Measurements from ENCODE around the gene C1orf52. TPM values are rescaled to one million over a fixed set of nuclear protein-coding genes. Genes with fewer than 3 reads are reported as not detected.

The C1orf52 gene
- polyA plus RNA-seq (ENCODE audit: insufficient read length in 4 of 4), result 10 to 100 TPM; 42.7 to 45.1 (median 44.3) TPM

- DNase-seq (ENCODE audit: low read depth in 4 of 4, low spot score in 3 of 4), result peak; percentile 86 to 96 (median 91)
These were observed at the start of gene C1orf52 for GRCh38 chr1:85259118-85259911. Gene C1orf52 (minus strand): TSS chr1:85259662. CDS start chr1:85259633, 29 bp downstream.

DNA sequence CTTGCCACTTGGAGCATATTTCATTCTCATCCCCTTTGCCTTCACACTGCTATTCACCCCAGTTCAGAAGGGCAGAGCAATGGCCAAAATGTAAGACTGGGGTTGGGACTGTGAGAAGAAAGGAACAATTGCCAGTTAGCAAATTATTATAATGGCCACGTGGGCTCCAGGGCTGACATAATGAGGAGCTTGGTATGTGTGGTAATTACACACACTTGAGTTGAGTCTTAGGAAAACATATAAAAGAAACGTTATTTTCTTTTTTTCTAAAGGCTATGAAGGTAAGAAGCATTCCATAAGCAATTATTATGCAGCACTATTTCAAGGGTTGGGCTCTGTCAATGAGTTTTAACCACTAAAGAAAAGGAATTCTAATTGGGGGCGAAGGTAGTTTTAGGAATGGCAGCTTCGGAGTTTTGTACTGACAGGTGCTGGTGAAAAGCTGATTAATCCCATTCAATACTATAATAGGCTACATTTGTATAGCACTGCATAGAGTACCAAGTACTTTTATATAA lies 49.4 kb upstream of the C1orf52 start:
- DNase-seq (ENCODE audit: low read depth in 4 of 4, low spot score in 3 of 4), result no peak

DNA sequence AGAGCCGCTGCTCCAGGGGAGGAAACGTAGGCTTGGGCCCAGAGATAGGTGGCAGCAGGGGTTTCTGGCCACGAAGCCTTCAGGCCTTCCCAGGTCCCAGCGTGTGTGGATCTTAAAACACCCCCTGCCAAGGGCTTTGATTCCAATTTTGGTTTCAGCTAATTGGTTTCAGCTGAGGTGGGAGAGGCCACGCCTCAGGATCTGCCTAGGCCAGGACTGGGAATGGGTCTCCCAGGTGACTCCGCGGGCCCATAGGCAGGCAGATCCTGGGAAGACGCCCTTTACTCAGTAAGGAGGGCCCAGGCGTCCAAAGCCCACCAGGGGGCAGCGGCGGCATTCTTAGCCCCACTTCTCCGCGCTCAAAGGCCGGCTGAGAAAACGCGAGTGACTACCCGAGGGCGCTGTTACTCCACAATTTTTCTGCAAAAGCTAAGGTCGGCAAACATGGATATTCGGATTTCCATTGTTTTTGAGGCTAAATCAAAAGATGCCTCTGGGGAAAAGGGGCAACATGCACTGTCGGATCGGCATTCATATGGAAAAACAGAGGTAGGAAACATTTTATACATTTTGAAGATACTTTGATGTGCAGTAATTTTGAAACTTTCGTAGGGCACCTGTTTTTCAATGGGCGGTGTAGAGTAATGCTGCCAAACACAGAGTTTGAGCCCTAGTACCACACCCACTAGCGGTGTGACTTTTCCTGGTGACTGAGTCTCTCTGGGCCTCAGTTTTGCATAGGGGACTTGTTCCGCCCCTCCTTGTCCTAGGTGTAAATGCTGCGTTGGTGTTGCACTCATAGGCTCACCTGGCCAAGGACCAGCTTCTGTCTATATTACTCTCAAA lies 48.7 kb upstream of the C1orf52 start:
- DNase-seq (ENCODE audit: low read depth in 4 of 4, low spot score in 3 of 4), result peak; percentile 77 to 82 (median 80)

GRCh38 chr1:85306236-85306635 lies 46.8 kb upstream of the C1orf52 start:
- no peak for DNase-seq (ENCODE audit: low read depth in 4 of 4, low spot score in 3 of 4)

DNA sequence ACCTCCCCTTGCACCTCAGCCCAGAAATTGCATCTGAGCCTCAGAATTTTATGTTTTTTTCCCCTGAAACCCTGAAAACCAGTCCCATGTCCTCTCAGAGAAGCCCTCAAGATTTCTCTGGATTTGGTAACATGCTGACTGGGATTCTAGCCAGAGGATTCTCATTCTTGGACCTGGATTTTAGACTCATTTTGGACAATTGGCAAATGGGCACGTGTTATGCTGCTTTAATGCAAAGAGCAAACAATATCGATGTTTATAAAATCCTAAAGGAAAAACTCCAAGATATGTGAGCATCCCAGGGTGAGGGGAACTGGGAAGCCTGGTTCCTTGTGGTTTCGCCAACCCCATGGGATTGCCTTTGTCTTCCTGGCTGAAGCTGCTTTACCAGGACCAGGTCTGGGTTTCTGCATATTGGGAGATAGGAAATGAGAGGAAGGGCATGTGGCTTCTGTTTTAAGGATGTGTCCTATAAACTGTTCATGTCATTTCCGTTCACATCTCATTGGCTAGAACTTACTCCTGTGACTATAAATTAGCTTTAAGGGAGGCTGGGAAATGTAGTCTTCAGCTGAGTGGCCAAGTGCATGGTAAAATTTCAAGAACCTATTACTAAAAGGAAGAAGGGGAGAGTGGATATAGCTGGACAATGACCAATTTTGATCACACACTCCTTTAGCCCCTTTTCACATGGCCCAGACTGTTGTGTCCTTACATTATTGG lies 44.1 kb upstream of the C1orf52 start:
- DNase-seq (ENCODE audit: low read depth in 4 of 4, low spot score in 3 of 4), result no peak

DNA sequence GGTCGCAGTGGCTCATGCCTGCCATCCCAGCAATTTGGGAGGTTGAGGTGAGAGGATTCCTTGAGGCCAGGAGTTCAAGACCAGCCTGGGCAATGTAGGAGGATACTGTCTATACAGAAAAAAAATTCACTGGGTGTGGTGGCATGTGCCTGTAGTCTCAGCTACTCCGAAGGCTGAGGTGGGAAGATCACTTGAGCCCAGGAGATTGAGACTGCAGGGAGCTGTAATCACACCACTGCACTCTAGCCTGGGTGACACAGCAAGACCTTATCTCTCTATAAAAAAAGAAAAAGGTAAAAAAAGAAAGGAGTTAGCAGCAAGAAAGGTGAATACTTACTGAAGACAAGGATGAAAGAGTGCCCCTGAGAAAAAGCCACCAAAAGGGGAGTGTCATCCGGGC lies 40.7 kb upstream of the C1orf52 start:
- DNase-seq (ENCODE audit: low read depth in 4 of 4, low spot score in 3 of 4), result no peak

GRCh38 chr1:85297855-85298629 lies 38.6 kb upstream of the C1orf52 start:
- peak in 3 of 4 donors; percentile 68 to 76 (median 71) for DNase-seq (ENCODE audit: low read depth in 4 of 4, low spot score in 3 of 4)

DNA sequence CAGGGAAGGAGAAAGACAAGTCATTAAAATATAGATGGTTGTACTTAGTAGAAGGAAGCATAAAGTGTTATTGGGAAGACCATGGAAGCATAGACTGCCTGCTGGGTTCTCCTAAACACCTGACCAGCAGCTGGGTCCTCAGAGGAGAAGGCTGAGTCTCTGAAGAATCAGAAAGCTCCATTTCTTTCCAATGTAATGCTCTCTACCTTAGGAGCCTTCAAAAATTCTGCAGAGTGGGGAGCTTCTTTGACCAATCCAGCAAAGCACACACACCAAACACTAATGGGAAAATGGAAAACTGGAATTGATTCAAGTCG lies 38.0 kb upstream of the C1orf52 start:
- DNase-seq (ENCODE audit: low read depth in 4 of 4, low spot score in 3 of 4), result no peak

- no peak for DNase-seq (ENCODE audit: low read depth in 4 of 4, low spot score in 3 of 4)
These were observed 37.5 kb upstream of the C1orf52 start for GRCh38 chr1:85296980-85297379.

- no peak for DNase-seq (ENCODE audit: low read depth in 4 of 4, low spot score in 3 of 4)
These were observed 36.2 kb upstream of the C1orf52 start for GRCh38 chr1:85295654-85296053.

- no peak for DNase-seq (ENCODE audit: low read depth in 4 of 4, low spot score in 3 of 4)
These were observed 35.6 kb upstream of the C1orf52 start for GRCh38 chr1:85295006-85295431.

DNA sequence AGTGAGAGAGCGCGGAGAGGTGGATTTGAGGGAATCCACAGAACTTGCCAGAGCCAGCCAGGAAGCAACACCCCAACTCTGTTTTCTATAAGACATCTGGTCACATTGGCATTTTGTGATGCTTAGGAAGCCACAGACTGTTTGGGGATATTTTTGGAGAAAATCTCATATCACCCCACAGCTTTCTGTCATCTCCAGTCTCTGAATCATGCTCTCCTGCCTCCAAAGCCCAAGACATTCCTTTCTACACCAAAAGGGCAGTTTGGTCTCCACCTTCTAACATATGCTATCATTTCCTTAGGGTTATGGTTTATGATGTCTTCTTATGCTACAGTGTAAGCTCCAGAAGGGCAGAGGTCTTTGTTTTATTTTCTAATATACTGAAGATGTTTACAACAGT lies 31.4 kb upstream of the C1orf52 start:
- DNase-seq (ENCODE audit: low read depth in 4 of 4, low spot score in 3 of 4), result no peak

- no peak for DNase-seq (ENCODE audit: low read depth in 4 of 4, low spot score in 3 of 4)
These were observed 30.4 kb upstream of the C1orf52 start for GRCh38 chr1:85289848-85290335.

GRCh38 chr1:85289207-85289847 lies 29.9 kb upstream of the C1orf52 start:
- no peak for DNase-seq (ENCODE audit: low read depth in 4 of 4, low spot score in 3 of 4)

DNA sequence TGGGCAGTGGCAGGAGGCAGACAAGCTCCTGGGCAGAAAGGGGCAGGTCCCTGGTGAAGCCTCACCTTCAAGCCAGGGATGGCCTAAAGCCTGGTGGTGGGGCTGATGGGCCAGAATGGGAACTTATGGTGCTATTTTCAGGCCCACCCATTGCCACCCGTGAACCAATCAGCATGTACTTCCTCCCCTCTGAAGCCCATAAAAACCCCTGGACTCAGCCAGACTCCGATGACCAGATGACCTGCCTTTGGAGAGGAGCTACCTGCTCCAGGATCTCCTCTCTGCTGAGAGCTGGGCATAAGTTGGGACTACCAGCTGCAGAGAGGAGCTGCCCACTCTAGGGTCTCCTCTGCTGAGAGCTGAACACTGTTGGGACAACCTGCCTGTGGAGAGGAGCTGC lies 24.7 kb upstream of the C1orf52 start:
- no peak for DNase-seq (ENCODE audit: low read depth in 4 of 4, low spot score in 3 of 4)

- no peak for DNase-seq (ENCODE audit: low read depth in 4 of 4, low spot score in 3 of 4)
These were observed 24.2 kb upstream of the C1orf52 start for GRCh38 chr1:85283475-85284199.

DNA sequence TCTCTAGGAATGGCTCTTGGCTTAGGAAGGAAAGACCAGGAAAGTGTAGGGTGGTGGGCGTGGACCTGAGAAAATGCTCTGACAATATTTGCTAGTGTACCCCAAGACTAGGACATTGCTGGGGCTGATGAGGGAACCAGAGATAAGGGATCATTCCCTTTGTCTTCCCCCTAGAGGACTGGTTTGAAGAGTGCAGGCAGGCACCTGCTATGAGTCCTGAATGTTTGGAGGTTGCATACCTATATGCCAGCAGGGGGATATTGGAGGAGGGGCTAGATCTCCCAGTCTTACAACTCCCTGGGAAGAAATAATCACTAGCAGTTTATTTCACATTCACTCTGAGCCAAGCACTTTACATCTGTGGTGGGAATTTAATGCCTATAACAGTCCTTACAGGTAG lies 23.0 kb upstream of the C1orf52 start:
- no peak for DNase-seq (ENCODE audit: low read depth in 4 of 4, low spot score in 3 of 4)

GRCh38 chr1:85280636-85281035 lies 21.2 kb upstream of the C1orf52 start:
- no peak for DNase-seq (ENCODE audit: low read depth in 4 of 4, low spot score in 3 of 4)
